Hepatocyte (in vitro differentiated cells): ENCODE data around the gene SKAP2.

Experiments used
- EZH2 ChIP-seq: fragments of 200-600 bp; sonication (generic); IDR thresholded peaks from 2 replicates; pipeline ENCODE4 v1.6.1; 2016; ENCODE audit warnings: antibody characterized with exemption, mild to moderate bottlenecking, borderline replicate concordance
- EZH2phosphoT487 ChIP-seq: fragments of 200-600 bp; sonication (generic); IDR thresholded peaks from one replicate; pipeline ENCODE4 v1.6.1; 2018; ENCODE audit warnings: antibody characterized with exemption, mild to moderate bottlenecking, low read depth, moderate library complexity; ENCODE audit not compliant: unreplicated experiment, severe bottlenecking
- TF ChIP-seq, protein P1 (sequence below): fragments of 200-600 bp; sonication (generic); IDR thresholded peaks from 2 replicates; pipeline ENCODE4 v1.5.1; 2016; ENCODE audit warnings: antibody characterized with exemption, mild to moderate bottlenecking; ENCODE audit not compliant: poor library complexity

DNA sequence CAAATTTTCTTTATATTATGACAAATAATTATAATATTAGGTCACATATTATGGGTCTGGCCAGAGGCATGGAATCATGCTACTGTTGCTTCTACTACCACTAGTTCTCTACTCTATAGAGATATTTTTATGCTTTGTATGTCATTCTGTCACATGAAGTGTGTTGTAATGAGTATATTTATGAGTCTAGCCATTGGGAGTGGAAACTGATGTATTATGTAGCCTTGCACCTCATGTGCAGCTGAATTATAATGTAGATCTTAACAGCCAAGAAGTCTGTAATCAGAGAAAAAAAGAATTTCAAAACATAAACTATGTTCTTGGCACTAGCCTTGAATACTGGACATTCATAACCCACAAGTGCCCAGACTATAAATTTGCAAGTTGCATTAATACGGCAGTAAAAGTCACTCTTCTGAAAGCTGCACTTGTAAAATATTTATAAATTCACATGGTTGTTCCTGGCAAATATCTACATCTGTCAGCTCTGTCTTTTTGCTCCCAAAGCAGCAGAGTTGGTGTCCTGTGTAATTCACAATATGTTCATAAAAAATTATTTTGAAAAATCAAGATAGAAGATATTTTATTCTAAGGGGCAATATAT is 48.6 kb upstream of the SKAP2 start:
- TF ChIP-seq, protein P1, sequence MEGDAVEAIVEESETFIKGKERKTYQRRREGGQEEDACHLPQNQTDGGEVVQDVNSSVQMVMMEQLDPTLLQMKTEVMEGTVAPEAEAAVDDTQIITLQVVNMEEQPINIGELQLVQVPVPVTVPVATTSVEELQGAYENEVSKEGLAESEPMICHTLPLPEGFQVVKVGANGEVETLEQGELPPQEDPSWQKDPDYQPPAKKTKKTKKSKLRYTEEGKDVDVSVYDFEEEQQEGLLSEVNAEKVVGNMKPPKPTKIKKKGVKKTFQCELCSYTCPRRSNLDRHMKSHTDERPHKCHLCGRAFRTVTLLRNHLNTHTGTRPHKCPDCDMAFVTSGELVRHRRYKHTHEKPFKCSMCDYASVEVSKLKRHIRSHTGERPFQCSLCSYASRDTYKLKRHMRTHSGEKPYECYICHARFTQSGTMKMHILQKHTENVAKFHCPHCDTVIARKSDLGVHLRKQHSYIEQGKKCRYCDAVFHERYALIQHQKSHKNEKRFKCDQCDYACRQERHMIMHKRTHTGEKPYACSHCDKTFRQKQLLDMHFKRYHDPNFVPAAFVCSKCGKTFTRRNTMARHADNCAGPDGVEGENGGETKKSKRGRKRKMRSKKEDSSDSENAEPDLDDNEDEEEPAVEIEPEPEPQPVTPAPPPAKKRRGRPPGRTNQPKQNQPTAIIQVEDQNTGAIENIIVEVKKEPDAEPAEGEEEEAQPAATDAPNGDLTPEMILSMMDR, result no peak
- TF ChIP-seq EZH2phosphoT487 (no peak), EZH2 (no peak)
